DMS153 (cell line): ENCODE data around the gene SLC45A2.
"Not testable (repeated sequence)": the region's sequence is repeated elsewhere in the genome, so short reads cannot be mapped to it uniquely, and the experiment has no call there.

ENCODE experiments used
- DNase-seq: peaks from one replicate; lab custom pipeline; 2025; lab: John Stamatoyannopoulos, UW

SLC45A2 gene

GRCh38 chr5:33966805-33967204 is 17.7 kb downstream of the SLC45A2 start:
- DNase-seq = no peak

- DNase-seq = no peak
These were observed 20.3 kb downstream of the SLC45A2 start for GRCh38 chr5:33964132-33964700.

GRCh38 chr5:33958176-33958575 is 26.3 kb downstream of the SLC45A2 start:
- DNase-seq = no peak

- no peak for DNase-seq
These were observed 26.8 kb downstream of the SLC45A2 start for GRCh38 chr5:33957577-33958150.

- DNase-seq = not testable (repeated sequence)
These were observed 32.3 kb downstream of the SLC45A2 start for GRCh38 chr5:33952175-33952574.

- DNase-seq = peak; percentile 60
These were observed 39.9 kb downstream of the SLC45A2 start for GRCh38 chr5:33944543-33945132.

- no peak for DNase-seq
These were observed 43.4 kb downstream of the SLC45A2 start for GRCh38 chr5:33941090-33941489.

- DNase-seq = no peak
These were observed 44.8 kb downstream of the SLC45A2 start for GRCh38 chr5:33939556-33940262.

GRCh38 chr5:33938881-33939280 is 45.6 kb downstream of the SLC45A2 start:
- no peak for DNase-seq

GRCh38 chr5:33938507-33938796 is 46.0 kb downstream of the SLC45A2 start:
- DNase-seq = no peak

GRCh38 chr5:33937707-33938506 is 46.6 kb downstream of the SLC45A2 start:
- no peak for DNase-seq

- DNase-seq = no peak
These were observed 47.3 kb downstream of the SLC45A2 start for GRCh38 chr5:33937017-33937706.

- DNase-seq = no peak
These were observed 48.0 kb downstream of the SLC45A2 start, which contains the start of gene RXFP3 for GRCh38 chr5:33936381-33937016. RXFP3 (plus strand) TSS chr5:33936386; CDS start chr5:33936741, 355 bp downstream.

- DNase-seq = no peak
These were observed 48.5 kb downstream of the SLC45A2 start for GRCh38 chr5:33936004-33936380.

GRCh38 chr5:33934176-33934575 is 50.3 kb downstream of the SLC45A2 start:
- no peak for DNase-seq

- no peak for DNase-seq
These were observed 50.7 kb downstream of the SLC45A2 start for GRCh38 chr5:33933723-33934169.

- DNase-seq = no peak
These were observed 53.4 kb downstream of the SLC45A2 start for GRCh38 chr5:33931136-33931535.

GRCh38 chr5:33929925-33930690 is 54.4 kb downstream of the SLC45A2 start:
- no peak for DNase-seq

- DNase-seq = no peak
These were observed 56.2 kb downstream of the SLC45A2 start for GRCh38 chr5:33928283-33928682.

- no peak for DNase-seq
These were observed 56.8 kb downstream of the SLC45A2 start for GRCh38 chr5:33927685-33928084.
